HG02571 (cell line): ENCODE results near the gene JAG1.
A peak's percentile ranks its signal among the peaks of the same experiment; 100 is the strongest.

Source experiments
- ATAC-seq: cut with Tn5 transposase; IDR thresholded peaks from one replicate; pipeline ENCODE4 v1.9.1; 2021; ENCODE audit warnings: mild to moderate bottlenecking, moderate library complexity; ENCODE audit not compliant: unreplicated experiment

Gene JAG1

GRCh38 chr20:10699941-10700340, 26.1 kb upstream of the JAG1 start:
- no peak for ATAC-seq

- no peak for ATAC-seq
Observed at GRCh38 chr20:10699489-10699888, 25.7 kb upstream of the JAG1 start.

GRCh38 chr20:10696650-10697049, 22.9 kb upstream of the JAG1 start:
- ATAC-seq = no peak

- ATAC-seq = no peak
Observed at GRCh38 chr20:10689385-10689784, 15.6 kb upstream of the JAG1 start.

GRCh38 chr20:10687895-10688294, 14.1 kb upstream of the JAG1 start:
- no peak for ATAC-seq

- no peak for ATAC-seq
Observed at GRCh38 chr20:10686356-10687133, 12.7 kb upstream of the JAG1 start.

- ATAC-seq = no peak
Observed at GRCh38 chr20:10683537-10683936, 9.7 kb upstream of the JAG1 start.

- ATAC-seq = no peak
Observed at GRCh38 chr20:10682939-10683338, 9.1 kb upstream of the JAG1 start.

GRCh38 chr20:10681494-10681893, 7.7 kb upstream of the JAG1 start:
- no peak for ATAC-seq

GRCh38 chr20:10680571-10680970, 6.8 kb upstream of the JAG1 start:
- ATAC-seq = no peak

GRCh38 chr20:10679269-10679668, 5.5 kb upstream of the JAG1 start:
- no peak for ATAC-seq

GRCh38 chr20:10676518-10676917, 2.7 kb upstream of the JAG1 start:
- ATAC-seq = no peak

- no peak for ATAC-seq
Observed at GRCh38 chr20:10675450-10675848, 1.6 kb upstream of the JAG1 start.

- ATAC-seq = peak; percentile 40
Observed at GRCh38 chr20:10674684-10675449, 1.1 kb upstream of the JAG1 start.

GRCh38 chr20:10673176-10673841, 490 bp downstream of the JAG1 start:
- ATAC-seq = no peak

- no peak for ATAC-seq
Observed at GRCh38 chr20:10672624-10673127, 1.1 kb downstream of the JAG1 start.

- no peak for ATAC-seq
Observed at GRCh38 chr20:10671919-10672623, 1.7 kb downstream of the JAG1 start.

GRCh38 chr20:10671221-10671918, 2.4 kb downstream of the JAG1 start:
- peak; percentile 29 for ATAC-seq

GRCh38 chr20:10670501-10671220, 3.1 kb downstream of the JAG1 start:
- ATAC-seq = peak; percentile 25
